ENCODE data around the gene EPOP.

Gene EPOP

GRCh38 chr17:38674749-38675615, at the start of gene EPOP:
Gene EPOP, minus strand, starts transcription at chr17:38674957. Its CDS starts 462 bp downstream, at chr17:38674495.
- peak; percentile 39 for DNase-seq

- DNase-seq: no peak
Measured at GRCh38 chr17:38721802-38722201, 47.0 kb upstream of the EPOP start.

DNA sequence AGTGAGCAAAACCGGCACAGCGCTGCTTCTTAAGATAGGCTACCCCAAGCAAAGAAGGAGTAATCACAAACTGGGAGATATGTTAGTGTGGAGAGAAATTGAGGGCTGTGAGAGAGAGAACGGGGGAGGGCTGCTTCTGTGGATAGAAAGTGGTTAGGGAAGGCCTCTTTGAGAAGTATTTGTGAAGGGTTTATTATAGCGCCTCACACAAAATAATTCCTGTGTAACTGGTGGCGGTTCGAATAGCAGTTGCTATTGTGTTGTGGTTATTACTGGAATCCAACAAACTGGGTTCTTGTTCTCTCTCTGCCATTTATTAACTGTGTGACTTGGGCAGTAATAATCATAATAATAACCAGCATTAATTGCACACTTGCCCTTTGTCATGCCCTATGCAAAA, 46.2 kb upstream of the EPOP start:
- no peak for DNase-seq

- DNase-seq: no peak
Measured at GRCh38 chr17:38719943-38720641, 45.3 kb upstream of the EPOP start.

- no peak for DNase-seq
Measured at GRCh38 chr17:38719289-38719942, 44.7 kb upstream of the EPOP start.

DNA sequence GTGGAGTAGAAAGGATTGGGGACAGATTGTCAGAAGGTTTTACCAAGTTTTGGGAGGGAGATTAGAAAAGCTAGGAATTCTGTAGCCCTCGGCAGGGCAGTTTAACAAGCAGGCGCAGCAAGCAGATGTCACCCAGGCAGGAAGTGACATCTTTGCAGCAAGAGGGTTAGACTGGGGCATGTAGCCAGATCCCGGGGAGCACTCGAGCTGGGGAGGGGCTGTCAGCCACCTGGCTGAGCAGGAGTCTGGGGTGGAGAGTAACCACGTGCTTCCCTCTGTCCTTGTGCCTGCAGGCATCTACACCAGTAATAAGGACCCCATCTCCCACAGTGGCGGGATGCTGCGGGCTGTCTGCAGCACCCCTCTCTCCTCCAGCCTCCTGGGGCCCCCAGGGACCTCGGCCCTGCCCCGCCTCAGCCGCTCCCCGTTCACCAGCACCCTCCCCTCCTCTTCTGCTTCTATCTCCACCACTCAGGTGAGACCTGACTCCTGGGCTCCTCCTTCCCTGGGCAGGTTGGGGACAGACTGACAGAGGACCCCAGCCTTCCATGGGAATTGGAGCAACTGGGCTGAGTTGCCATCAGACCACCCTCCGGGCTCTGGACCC, 42.5 kb upstream of the EPOP start:
- no peak for DNase-seq

- no peak for DNase-seq
Measured at GRCh38 chr17:38716368-38717005, 41.7 kb upstream of the EPOP start.

GRCh38 chr17:38715216-38715943, 40.6 kb upstream of the EPOP start:
- no peak for DNase-seq

DNA sequence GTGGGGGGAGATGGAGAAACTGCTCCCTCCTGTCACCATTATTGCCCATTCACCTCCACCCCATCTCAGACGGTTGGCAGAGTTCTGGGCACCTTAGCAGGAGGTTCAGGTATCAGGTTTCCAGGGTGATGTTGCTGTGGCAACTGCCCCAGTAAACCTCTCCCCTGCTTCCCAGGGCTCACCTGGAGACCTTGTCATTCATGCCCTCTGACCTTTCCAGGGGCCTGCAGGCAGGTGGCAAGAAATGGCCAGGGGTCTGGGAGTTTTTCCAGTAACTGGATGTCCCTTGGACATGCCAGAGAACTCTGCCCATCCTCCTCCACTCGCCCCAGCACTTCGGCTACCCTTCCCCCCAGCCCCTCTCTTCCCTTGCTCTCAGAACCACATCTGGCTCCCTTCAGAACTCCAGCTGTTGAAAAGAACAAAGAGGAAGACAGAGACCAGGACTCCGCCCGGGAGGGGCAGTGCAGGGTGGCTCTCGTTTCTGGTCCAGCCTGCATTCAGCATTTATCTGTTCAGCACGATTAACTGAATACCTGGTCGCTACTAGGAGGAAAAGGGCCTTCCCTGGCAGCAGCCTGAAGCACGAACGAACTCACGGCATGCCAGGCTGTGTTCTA, 38.8 kb upstream of the EPOP start:
- DNase-seq: no peak

GRCh38 chr17:38712593-38712992, 37.8 kb upstream of the EPOP start:
- DNase-seq: no peak

GRCh38 chr17:38711792-38712571, 37.2 kb upstream of the EPOP start:
- DNase-seq: no peak

- no peak for DNase-seq
Measured at GRCh38 chr17:38710985-38711384, 36.2 kb upstream of the EPOP start.

DNA sequence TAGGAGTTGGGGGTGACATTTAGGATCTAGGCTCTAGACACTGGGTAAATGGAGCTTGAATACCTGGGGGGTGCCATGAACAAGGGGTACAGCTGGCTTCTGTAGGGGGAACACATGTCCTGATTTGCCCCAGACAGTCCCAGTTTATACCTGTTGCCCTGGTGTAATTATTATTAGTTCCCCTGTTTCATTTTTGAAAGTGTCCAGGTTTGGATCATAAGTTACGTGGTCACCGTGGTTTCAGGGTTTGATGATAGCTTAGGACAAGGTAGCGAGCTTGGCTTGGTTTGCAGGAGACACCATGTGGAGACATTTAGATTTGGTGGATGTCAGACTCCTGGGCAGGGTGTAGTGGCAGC, 35.8 kb upstream of the EPOP start:
- no peak for DNase-seq

GRCh38 chr17:38709864-38710603, 35.3 kb upstream of the EPOP start:
- DNase-seq: no peak

GRCh38 chr17:38709104-38709820, 34.5 kb upstream of the EPOP start:
- no peak for DNase-seq

- no peak for DNase-seq
Measured at GRCh38 chr17:38707678-38708351, 33.1 kb upstream of the EPOP start.

GRCh38 chr17:38706505-38707216, 31.9 kb upstream of the EPOP start:
- DNase-seq: no peak
